SK-N-SH (cell line): ENCODE measurements around the gene DENND5A. TPM values are rescaled to one million over a fixed set of nuclear protein-coding genes. Genes with fewer than 3 reads are reported as not detected.
"Not testable (repeated sequence)": the region's sequence is repeated elsewhere in the genome, so short reads cannot be mapped to it uniquely, and the experiment has no call there.

Source experiments
- CTCF ChIA-PET: fragments of 300-600, 350-600 bp; formaldehyde crosslinking; extraction: SDS; loops from one replicate; lab custom pipeline; 2021; lab: Yijun Ruan, JAX
- POLR2A ChIA-PET: fragments of 350-600 bp; sonication (Branson Sonifier 250); formaldehyde crosslinking; extraction: SDS; loops from one replicate; lab custom pipeline; 2020; ENCODE audit warnings: antibody characterized with exemption, inconsistent platforms; lab: Yijun Ruan, JAX
- DNase-seq: peaks from one replicate; pipeline ENCODE4 v3.0.0; 2012
- H2AFZ ChIP-seq: fragments of 200-600 bp; sonication (generic); 2 replicates; pipeline ENCODE4 v1.8.1; 2016; ENCODE audit warnings: antibody characterized with exemption, mild to moderate bottlenecking, low read depth
- H3F3A ChIP-seq: fragments of 200-600 bp; sonication (generic); replicated peaks from 2 replicates; pipeline ENCODE3; 2016; ENCODE audit warnings: antibody characterized with exemption, mild to moderate bottlenecking; ENCODE audit not compliant: insufficient read depth
- H3K27ac ChIP-seq, 2 experiments: fragments of 200-500 bp in 1 of 2; fragments of 200-600 bp in 1 of 2; sonication (Bioruptor generic) in 1 of 2; sonication (generic), shearing (Covaris generic) in 1 of 2; 2 replicates each; pipeline versions ENCODE4 v1.5.1 to v1.6.1; 2014 to 2016; ENCODE audit warnings: low read depth in 2 of 2, inconsistent platforms in 1 of 2, low read length in 1 of 2, mild to moderate bottlenecking in 1 of 2, mixed read lengths in 1 of 2
- H3K27me3 ChIP-seq: fragments of 200-600 bp; sonication (generic), shearing (Covaris generic); 2 replicates; pipeline ENCODE4 v1.6.1; 2016; ENCODE audit warnings: mixed run types; ENCODE audit not compliant: insufficient read depth
- H3K36me3 ChIP-seq, 2 experiments: fragments of 200-500 bp in 1 of 2; fragments of 200-600 bp in 1 of 2; sonication (Bioruptor generic) in 1 of 2; sonication (generic) in 1 of 2; replicated peaks in 1 of 2; 2 replicates each; pipeline versions ENCODE3 to v1.5.1; 2014 to 2016; ENCODE audit warnings: low read length in 1 of 2, mild to moderate bottlenecking in 1 of 2; ENCODE audit not compliant: insufficient read depth in 2 of 2, control insufficient read depth in 1 of 2
- H3K4me1 ChIP-seq, 2 experiments: fragments of 200-500 bp in 1 of 2; fragments of 200-600 bp in 1 of 2; sonication (Bioruptor generic) in 1 of 2; sonication (generic), shearing (Covaris generic) in 1 of 2; 2 replicates each; pipeline versions ENCODE4 v1.5.1 to v1.6.1; 2014 to 2016; ENCODE audit warnings: low read depth in 1 of 2, low read length in 1 of 2, mixed run types in 1 of 2; ENCODE audit not compliant: insufficient read depth in 2 of 2, control insufficient read depth in 1 of 2
- H3K4me2 ChIP-seq: fragments of 200-600 bp; sonication (generic), shearing (Covaris generic); 2 replicates; pipeline ENCODE4 v1.6.1; 2017; ENCODE audit warnings: mixed run types
- H3K4me3 ChIP-seq, 2 experiments: fragments of 200-500 bp in 1 of 2; fragments of 200-600 bp in 1 of 2; sonication (Bioruptor generic) in 1 of 2; sonication (generic), shearing (Covaris generic) in 1 of 2; 2 replicates each; pipeline versions ENCODE4 v1.5.1 to v1.8.1; 2014 to 2016; ENCODE audit warnings: low read depth in 2 of 2, inconsistent platforms in 1 of 2, low read length in 1 of 2, mild to moderate bottlenecking in 1 of 2, mixed read lengths in 1 of 2, moderate library complexity in 1 of 2
- H3K79me2 ChIP-seq: fragments of 200-600 bp; sonication (generic); 2 replicates; pipeline ENCODE4 v1.8.1; 2017; ENCODE audit warnings: mild to moderate bottlenecking; ENCODE audit not compliant: insufficient read depth
- H3K9ac ChIP-seq: fragments of 200-600 bp; sonication (generic); 2 replicates; pipeline ENCODE4 v1.6.1; 2017; ENCODE audit warnings: mixed run types
- H3K9me2 ChIP-seq: fragments of 200-600 bp; sonication (generic); 2 replicates; pipeline ENCODE4 v1.6.1; 2017; ENCODE audit warnings: mixed run types
- H3K9me3 ChIP-seq: fragments of 200-600 bp; sonication (generic); 2 replicates; pipeline ENCODE4 v1.6.1; 2017; ENCODE audit warnings: mixed run types, mild to moderate bottlenecking, moderate library complexity
- H4K20me1 ChIP-seq: fragments of 200-600 bp; sonication (generic); 2 replicates; pipeline ENCODE4 v1.6.1; 2017; ENCODE audit warnings: mild to moderate bottlenecking, mixed run types; ENCODE audit not compliant: insufficient read depth
- EZH2phosphoT487 ChIP-seq: fragments of 200-600 bp; sonication (generic); IDR thresholded peaks from 2 replicates; pipeline ENCODE4 v1.6.1; 2017; ENCODE audit warnings: low read depth, mixed run types, mild to moderate bottlenecking, antibody characterized with exemption, moderate library complexity, borderline replicate concordance
- FOXJ3 ChIP-seq: sonication (generic); formaldehyde crosslinking; IDR thresholded peaks from 2 replicates; pipeline ENCODE4 v1.5.1; 2020; ENCODE audit warnings: mild to moderate bottlenecking, missing genetic modification reagents
- MEF2A ChIP-seq: IDR thresholded peaks from 2 replicates; pipeline ENCODE4 v1.4.0; 2012; ENCODE audit warnings: low read depth, borderline replicate concordance
- MXI1 ChIP-seq: IDR thresholded peaks from 2 replicates; pipeline ENCODE4 v1.6.1; 2012; ENCODE audit warnings: mild to moderate bottlenecking, low read depth, low read length, improper control_type of control experiment
- NRF1 ChIP-seq: IDR thresholded peaks from 2 replicates; pipeline ENCODE4 v1.6.1; 2012; ENCODE audit warnings: low read depth, mild to moderate bottlenecking, low read length
- SIN3A ChIP-seq: IDR thresholded peaks from 2 replicates; pipeline ENCODE4 v1.6.1; 2012; ENCODE audit warnings: low read depth, mild to moderate bottlenecking, low read length, moderate library complexity, borderline replicate concordance
- TCF12 ChIP-seq: IDR thresholded peaks from 2 replicates; pipeline ENCODE4 v1.4.0; 2012
- WGBS: methylation state at CpG from one replicate; pipeline ENCODE4 v1.1.6; 2017; ENCODE audit warnings: low lambda C conversion rate; 5-methylcytosine and 5-hydroxymethylcytosine counted together
- polyA plus RNA-seq, 3 experiments: library from polyadenylated mRNA; depleted of rRNA; stranded (reverse); fragments of >200 nt; gene quantifications; 2 replicates each; pipeline ENCODE4 v1.2.3, GENCODE V29; 2012
- TF ChIP-seq, protein P1 (sequence below): IDR thresholded peaks from 2 replicates; pipeline ENCODE4; 2012

The DENND5A gene
- polyA plus RNA-seq, 1 of the 3 experiments (the other 2 are of a cell fraction): 110 TPM

DNA sequence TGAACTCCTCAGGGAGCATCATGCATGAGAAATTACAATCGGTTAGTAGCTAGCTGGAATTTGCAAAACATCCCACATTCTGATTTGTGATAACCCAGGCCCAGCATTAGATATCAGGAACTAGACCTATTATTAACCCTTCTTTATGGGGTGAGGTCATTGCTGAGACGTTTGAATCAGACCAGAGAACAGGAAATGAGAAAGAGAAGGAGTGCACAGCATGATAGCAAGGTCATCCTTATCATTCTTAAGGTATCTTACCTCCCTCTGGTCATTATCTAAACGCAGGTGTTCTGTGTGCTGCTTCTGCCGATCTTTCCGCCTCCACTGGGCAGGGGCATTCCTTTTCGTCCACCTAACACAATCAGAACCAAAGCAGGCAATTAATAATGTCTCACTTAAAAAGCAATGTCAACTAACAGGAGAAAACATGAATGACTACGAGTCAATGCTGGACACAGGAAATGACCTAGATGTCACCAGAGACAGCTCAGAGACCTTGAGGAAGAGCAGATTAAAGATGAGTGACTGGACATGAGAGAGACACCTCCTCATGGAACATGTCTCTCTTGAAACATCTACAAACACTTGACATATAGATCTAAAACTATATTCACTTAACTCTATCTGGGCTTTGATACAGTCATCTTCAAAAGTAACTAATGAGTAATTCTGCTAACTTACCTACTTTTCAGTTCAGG lies 95.4 kb downstream of the DENND5A start:
- Histone ChIP-seq H3K4me2 (peak overlapping the region; percentile 8; the same call in 1 of the 2 replicates), H3K27ac (peak overlapping the region in 1 of 2 experiments; percentile 57; a peak in 2 of 4 replicates), H3K27me3 (no peaks in the 10 kb centered on the region), H3K9ac (no peak overlapping the region), H3F3A (peaks cover 16% of the 10 kb centered on the region), H3K9me2 (no peaks in the 10 kb centered on the region), H3K9me3 (no peaks in the 10 kb centered on the region), H2AFZ (no peak overlapping the region), H3K79me2 (peaks cover 68% of the 10 kb centered on the region), H4K20me1 (peaks cover 6% of the 10 kb centered on the region; the same call in 1 of the 2 replicates), H3K4me3 (no peak overlapping the region), H3K4me1 (peaks cover 0 to 5% of the 10 kb centered on the region in 2 experiments; a peak in 1 of 4 replicates), H3K36me3 (peaks cover 11 to 53% of the 10 kb centered on the region in 2 experiments)
- DNase-seq: no peak
- POLR2A ChIA-PET: interaction anchor here (0.7 to 0.9 kb wide), 2 partner anchors 291 to 315 kb away, joined by 3 read pairs; partner anchors contain the start of gene ZNF143
- no peak for TF ChIP-seq MEF2A
- 0 out of 2 replicates have a peak, but pooled peaks have one; percentile 13 for TF ChIP-seq TCF12
- no peak for TF ChIP-seq MXI1
- TF ChIP-seq FOXJ3 (CRISPR knock-in tag): no peak
- TF ChIP-seq, protein P1, sequence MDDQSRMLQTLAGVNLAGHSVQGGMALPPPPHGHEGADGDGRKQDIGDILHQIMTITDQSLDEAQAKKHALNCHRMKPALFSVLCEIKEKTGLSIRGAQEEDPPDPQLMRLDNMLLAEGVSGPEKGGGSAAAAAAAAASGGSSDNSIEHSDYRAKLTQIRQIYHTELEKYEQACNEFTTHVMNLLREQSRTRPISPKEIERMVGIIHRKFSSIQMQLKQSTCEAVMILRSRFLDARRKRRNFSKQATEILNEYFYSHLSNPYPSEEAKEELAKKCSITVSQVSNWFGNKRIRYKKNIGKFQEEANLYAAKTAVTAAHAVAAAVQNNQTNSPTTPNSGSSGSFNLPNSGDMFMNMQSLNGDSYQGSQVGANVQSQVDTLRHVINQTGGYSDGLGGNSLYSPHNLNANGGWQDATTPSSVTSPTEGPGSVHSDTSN: peak; percentile 9; the same call in 1 of the 2 replicates
- TF ChIP-seq EZH2phosphoT487: no peak
- TF ChIP-seq NRF1: no peak
- 44% methylated on average over 7 of the region's 7 CpGs for whole genome bisulfite sequencing
- CTCF ChIA-PET: interaction anchor here (1.0 to 1.1 kb wide), 3 partner anchors 9 to 336 kb away, joined by 3 to 8 read pairs (median 3); no protein-coding TSS in a partner anchor

DNA sequence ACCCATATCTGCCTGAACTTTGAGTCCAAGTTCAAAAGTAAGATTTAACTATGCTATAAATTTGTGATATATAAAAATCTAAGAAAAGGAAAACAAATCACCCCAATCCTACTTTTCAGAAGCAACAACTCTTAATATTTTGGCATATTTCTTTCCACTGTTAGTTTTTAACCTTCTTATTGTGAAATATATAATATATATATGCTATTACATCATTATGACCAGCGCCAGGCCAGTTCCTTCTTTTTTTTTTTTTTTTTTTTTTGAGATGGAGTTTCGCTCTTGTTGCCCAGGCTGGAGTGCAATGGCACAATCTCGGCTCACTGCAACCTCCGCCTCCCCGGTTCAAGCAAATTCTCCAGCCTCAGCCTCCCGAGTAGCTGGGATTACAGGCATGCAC lies 103.2 kb downstream of the DENND5A start:
- H3F3A ChIP-seq: peaks cover 44% of the 10 kb centered on the region
- H3K4me2 ChIP-seq, H3K27ac ChIP-seq, DNase-seq, H4K20me1 ChIP-seq, H3K9ac ChIP-seq, POLR2A ChIA-PET, H3K9me2 ChIP-seq, H3K4me3 ChIP-seq, H2AFZ ChIP-seq, H3K27me3 ChIP-seq, H3K9me3 ChIP-seq: not testable (repeated sequence)
- H3K36me3 ChIP-seq: peaks cover 4 to 38% of the 10 kb centered on the region in 2 experiments
- H3K79me2 ChIP-seq: peaks cover 24% of the 10 kb centered on the region; the same call in 1 of the 2 replicates
- WGBS: 89% methylated on average over 6 of the region's 6 CpGs
- CTCF ChIA-PET: interaction anchor here (0.6 kb wide), 1 partner anchor 287 kb away, joined by 3 read pairs; no protein-coding TSS in a partner anchor
- H3K4me1 ChIP-seq: peaks cover 3 to 41% of the 10 kb centered on the region in 2 experiments; a peak in 3 of 4 replicates

DNA sequence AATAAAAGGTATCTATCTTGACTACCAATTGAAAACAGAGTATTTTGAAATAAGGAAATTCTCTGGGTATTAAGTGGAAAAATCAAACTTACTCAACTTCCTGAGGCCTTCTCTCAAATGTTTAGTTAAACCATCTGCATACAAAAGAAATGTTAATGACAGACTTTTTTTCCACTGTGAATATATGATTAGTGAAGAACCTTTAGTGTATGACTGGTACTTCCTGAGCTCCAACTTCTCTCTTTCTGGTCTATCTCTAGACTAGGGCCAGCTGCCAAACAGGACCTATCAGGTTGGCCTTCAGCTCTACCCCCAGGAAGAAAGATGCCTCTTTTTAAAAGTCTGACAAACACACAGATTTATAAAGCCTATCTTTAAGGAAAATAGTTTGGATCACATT lies 105.0 kb downstream of the DENND5A start:
- H3F3A ChIP-seq: peaks cover 44% of the 10 kb centered on the region
- peak overlapping the region; percentile 12 to 70; a peak in 2 of 4 replicates for H3K27ac ChIP-seq
- no peak overlapping the region for H3K9ac ChIP-seq
- ChIA-PET CTCF (interaction anchor here (0.7 to 2.4 kb wide), 3 partner anchors 10 to 346 kb away, joined by 3 to 12 read pairs (median 4); no protein-coding TSS in a partner anchor), POLR2A (no interaction called here)
- H3K36me3 ChIP-seq: peaks cover 4 to 25% of the 10 kb centered on the region in 2 experiments
- no peak for DNase-seq
- H3K9me2 ChIP-seq: no peaks in the 10 kb centered on the region
- peaks cover 8% of the 10 kb centered on the region; the same call in 1 of the 2 replicates for H4K20me1 ChIP-seq
- TF ChIP-seq TCF12 (peak; percentile 43), SIN3A (no peak)
- TF ChIP-seq, all 33 proteins: peak for 1
- peaks cover 3 to 41% of the 10 kb centered on the region in 2 experiments; a peak in 3 of 4 replicates for H3K4me1 ChIP-seq
- no peak overlapping the region for H3K4me3 ChIP-seq
- H3K9me3 ChIP-seq: no peaks in the 10 kb centered on the region
- H2AFZ ChIP-seq: no peak overlapping the region
- H3K4me2 ChIP-seq: no peak overlapping the region
- peaks cover 16% of the 10 kb centered on the region; the same call in 1 of the 2 replicates for H3K79me2 ChIP-seq
- no peaks in the 10 kb centered on the region for H3K27me3 ChIP-seq
